Measurements from ENCODE around the gene KIF3A.

The KIF3A gene

DNA sequence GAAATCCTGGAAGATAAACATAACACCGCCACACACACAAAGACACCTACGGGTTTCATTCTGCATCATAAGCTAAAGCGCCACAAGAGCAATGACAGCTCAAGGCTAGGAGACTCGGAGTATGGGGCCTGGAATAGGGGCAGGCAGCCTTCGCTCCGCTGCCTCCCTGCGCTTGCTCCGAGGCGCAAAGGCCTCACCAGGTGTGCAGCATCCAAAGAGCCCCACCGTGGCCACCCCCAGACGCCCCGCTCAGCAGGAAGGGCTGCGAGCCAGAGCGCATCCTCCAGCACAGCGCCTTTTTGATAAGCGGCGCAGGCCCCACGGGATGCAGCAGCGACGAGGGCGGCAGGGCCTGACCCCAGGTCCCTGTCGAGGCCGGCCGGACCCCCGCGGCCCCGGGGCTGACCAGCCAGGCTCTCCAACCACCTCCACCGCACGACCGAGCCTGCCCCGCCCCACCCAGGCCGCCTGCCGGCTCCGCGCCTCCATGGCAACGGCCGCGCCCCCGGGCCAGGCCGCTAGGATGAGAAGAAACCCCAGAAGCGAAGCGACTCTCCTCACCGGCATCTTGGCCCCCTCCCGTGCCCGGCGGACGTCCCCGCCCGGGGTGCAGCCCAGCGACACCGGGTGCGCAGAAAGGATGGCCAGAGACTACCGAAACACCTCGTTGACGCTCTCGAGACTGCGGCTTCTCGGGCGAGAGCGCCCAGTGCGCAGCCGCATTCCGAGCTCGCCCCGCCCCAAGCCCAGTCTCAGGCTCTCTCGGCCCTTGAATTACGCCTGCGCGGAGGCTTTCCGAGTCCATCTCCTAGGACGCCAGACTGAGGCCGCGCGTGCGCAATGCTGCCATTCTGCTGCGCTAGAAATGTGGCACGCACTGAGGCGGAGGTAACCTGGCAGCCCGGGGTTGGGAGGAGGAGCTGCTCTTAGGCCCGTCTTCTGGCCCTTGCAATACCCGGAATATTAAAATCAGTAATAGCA lies at the start of gene KIF3A:
KIF3A (minus strand) TSS at position 694 of the 981 bp plus-strand sequence; CDS start at position 567, 127 bp downstream.
- H3K27ac ChIP-seq = peak within 1 kb of the TSS; percentile 32
- peak; percentile 55 for TF ChIP-seq ZFX (IDR thresholded peaks at IDR 0.05)
- TF ChIP-seq, protein P1, sequence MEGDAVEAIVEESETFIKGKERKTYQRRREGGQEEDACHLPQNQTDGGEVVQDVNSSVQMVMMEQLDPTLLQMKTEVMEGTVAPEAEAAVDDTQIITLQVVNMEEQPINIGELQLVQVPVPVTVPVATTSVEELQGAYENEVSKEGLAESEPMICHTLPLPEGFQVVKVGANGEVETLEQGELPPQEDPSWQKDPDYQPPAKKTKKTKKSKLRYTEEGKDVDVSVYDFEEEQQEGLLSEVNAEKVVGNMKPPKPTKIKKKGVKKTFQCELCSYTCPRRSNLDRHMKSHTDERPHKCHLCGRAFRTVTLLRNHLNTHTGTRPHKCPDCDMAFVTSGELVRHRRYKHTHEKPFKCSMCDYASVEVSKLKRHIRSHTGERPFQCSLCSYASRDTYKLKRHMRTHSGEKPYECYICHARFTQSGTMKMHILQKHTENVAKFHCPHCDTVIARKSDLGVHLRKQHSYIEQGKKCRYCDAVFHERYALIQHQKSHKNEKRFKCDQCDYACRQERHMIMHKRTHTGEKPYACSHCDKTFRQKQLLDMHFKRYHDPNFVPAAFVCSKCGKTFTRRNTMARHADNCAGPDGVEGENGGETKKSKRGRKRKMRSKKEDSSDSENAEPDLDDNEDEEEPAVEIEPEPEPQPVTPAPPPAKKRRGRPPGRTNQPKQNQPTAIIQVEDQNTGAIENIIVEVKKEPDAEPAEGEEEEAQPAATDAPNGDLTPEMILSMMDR (conservative IDR thresholded peaks at IDR 0.05) = no peak; the same call in 1 of the 2 replicates

DNA sequence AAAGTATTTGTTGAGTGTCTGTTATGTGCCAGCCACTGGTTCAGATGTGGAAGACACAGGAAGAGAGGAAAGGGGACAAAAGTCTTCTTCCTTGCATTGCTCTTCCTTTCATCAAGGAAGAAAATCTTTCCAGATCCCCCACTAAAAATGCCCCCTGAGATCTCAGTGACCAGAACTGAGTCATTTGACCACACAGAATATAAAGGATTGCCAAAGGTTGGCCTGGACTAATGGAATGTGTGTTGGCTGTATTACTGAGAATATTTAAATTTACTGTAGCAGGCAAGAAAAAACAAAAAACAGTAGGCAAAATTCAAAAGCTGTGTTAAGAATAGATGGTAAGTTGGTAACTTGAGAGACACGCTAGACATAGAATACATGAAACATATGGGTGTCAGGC lies 49.7 kb upstream of the KIF3A start:
- no peak for TF ChIP-seq ZFX (IDR thresholded peaks at IDR 0.05)
- TF ChIP-seq, protein P1 (conservative IDR thresholded peaks at IDR 0.05) = no peak
- H3K27ac ChIP-seq = no peak overlapping the region

DNA sequence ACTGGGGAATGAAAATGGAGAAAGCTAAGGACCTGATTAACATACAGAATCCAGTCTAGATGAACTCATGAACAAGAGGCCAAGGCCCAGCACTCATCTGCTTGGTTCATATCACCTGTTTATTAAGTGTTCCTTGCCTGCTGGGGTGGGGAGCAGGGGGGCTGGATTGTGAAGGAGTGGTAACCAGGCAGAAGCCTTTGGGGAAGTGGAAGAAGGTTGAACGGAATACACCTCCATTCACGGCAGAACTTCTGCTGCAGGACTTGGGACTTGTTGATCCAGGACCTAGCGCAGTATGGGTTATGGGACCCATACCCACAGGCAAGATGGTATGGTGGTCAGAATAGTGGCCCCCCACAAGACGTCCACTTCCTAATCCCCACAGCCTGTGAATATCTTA lies 48.5 kb upstream of the KIF3A start:
- TF ChIP-seq, protein P1 (conservative IDR thresholded peaks at IDR 0.05) = no peak
- no peak for TF ChIP-seq ZFX (IDR thresholded peaks at IDR 0.05)
- no peak overlapping the region for H3K27ac ChIP-seq

DNA sequence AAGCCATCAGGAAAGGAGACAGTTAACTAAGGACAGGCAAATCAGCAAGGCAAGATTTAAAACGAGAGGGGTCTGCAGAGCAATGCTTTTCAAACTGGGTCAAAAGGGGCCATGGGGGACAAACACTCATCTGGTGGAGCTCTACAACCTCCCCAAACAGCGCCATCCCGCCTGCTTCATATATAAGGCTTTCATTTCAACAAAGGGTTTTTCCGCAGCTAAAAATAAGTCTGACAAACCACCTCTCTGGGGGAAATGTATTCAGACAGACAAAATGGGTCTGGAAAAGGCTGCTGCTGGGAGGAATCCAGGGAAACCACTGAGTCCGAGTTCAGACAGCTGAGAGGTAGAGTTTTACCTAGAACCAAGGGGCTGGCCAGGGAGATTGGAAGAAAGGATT lies 48.0 kb upstream of the KIF3A start:
- no peak for TF ChIP-seq ZFX (IDR thresholded peaks at IDR 0.05)
- TF ChIP-seq, protein P1 (conservative IDR thresholded peaks at IDR 0.05) = no peak
- H3K27ac ChIP-seq = no peak overlapping the region

DNA sequence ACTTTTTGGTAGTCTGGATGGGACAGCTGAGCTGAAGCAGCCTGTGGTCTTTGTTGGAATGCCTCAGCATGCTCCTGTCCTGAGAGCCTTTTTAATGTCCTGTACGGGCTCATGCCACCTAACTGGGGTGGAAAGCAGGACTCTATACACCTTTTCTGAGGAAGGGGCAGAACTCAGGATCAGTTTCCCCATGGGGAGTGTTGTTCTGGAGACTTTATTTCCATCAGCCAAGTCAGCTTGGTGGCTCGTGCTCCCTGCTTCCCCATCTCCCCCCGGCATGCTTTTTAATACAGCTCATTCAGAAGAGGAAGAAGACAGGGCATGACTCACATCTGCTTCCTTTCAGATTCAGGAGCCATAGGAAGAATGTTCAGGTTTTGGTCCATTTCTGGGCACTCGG lies 44.8 kb upstream of the KIF3A start:
- H3K27ac ChIP-seq = no peak overlapping the region
- TF ChIP-seq, protein P1 (conservative IDR thresholded peaks at IDR 0.05) = no peak
- no peak for TF ChIP-seq ZFX (IDR thresholded peaks at IDR 0.05)

DNA sequence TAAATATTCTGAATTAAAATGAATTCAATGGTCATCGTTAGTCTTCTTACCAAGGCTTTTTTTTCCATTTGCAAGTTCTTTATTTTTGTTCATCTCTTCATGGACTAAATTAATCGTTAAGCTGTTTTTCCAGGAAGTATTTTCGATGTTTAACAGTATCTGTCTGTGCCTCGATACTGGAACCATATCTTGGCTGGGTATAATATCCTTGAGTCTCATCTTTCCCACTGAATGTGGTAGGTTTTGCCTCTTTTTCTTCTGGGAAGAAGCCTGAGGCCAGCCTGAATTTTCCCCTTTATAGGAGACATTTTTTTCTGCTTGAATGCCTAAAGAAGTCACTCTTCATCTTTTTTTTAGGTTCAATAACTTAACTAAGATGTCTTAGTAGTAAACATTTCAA lies 43.7 kb upstream of the KIF3A start:
- no peak overlapping the region for H3K27ac ChIP-seq
- TF ChIP-seq ZFX (IDR thresholded peaks at IDR 0.05) = no peak
- TF ChIP-seq, protein P1 (conservative IDR thresholded peaks at IDR 0.05) = no peak

DNA sequence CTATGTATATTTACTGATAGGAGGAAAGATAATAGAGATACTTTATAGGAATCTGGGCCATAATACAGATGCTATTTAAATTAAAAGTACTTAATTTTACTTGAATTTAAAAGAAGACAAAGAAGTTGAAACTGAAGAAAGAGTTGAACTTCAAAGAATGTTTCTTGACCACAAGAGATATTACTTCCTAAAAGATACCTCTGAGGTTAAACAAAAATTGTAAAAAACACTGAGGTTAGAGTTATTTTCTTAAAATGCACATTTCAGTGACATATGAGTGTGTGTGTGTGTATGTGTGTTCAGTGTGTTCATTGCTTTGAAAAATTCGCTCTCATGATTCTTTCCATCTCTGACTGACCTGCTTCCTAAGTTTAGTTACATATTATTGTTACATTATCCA lies 43.2 kb upstream of the KIF3A start:
- no peak overlapping the region for H3K27ac ChIP-seq
- TF ChIP-seq, protein P1 (conservative IDR thresholded peaks at IDR 0.05) = no peak
- no peak for TF ChIP-seq ZFX (IDR thresholded peaks at IDR 0.05)
